CD4-positive, alpha-beta T cell (primary cell): ENCODE data around the gene LAMTOR4. TPM values are rescaled to one million over a fixed set of nuclear protein-coding genes. Genes with fewer than 3 reads are reported as not detected.
A peak's percentile ranks its signal among the peaks of the same experiment; 100 is the strongest.

Experiments
- ATAC-seq: fragments of 200-7000 bp; cut with Tn5 transposase; one replicate; pipeline ENCODE4 v1.10.0; 2022; ENCODE audit warnings: mild to moderate bottlenecking; ENCODE audit not compliant: poor library complexity
- CTCF ChIA-PET: fragments of 350-600 bp; sonication (Branson Sonifier 250); formaldehyde crosslinking; loops from one replicate; lab custom pipeline; 2021; ENCODE audit warnings: antibody characterized with exemption, inconsistent platforms; lab: Charles Lee
- POLR2A ChIA-PET: fragments of 350-600 bp; sonication (Branson Sonifier 250); formaldehyde crosslinking; loops from one replicate; lab custom pipeline; 2021; ENCODE audit warnings: antibody characterized with exemption, inconsistent platforms; lab: Charles Lee
- DNase-seq, 14 experiments: peaks; one replicate each; pipeline ENCODE4 v3.0.0-alpha.2; 2013 to 2020; ENCODE audit warnings: mixed read lengths in 2 of 14
- H3K27ac ChIP-seq, 2 donors: one replicate each; pipeline versions ENCODE4 v1.5.1 to v1.7.0; 2013; ENCODE audit warnings: low read length in 2 of 2, low read depth in 1 of 2, mild to moderate bottlenecking in 1 of 2
- H3K27me3 ChIP-seq, 2 experiments: 1 replicate in 1 of 2; 2 replicates in 1 of 2; pipeline versions ENCODE4 v1.6.1 to v1.7.0; 2013; ENCODE audit warnings: low read length in 2 of 2, control low read depth in 1 of 2, mild to moderate bottlenecking in 1 of 2, moderate library complexity in 1 of 2; ENCODE audit not compliant: insufficient read depth in 2 of 2, control insufficient read depth in 1 of 2
- H3K36me3 ChIP-seq: one replicate; pipeline ENCODE4 v1.6.1; 2013; ENCODE audit warnings: low read length, control low read depth; ENCODE audit not compliant: insufficient read depth
- H3K4me1 ChIP-seq: one replicate; pipeline ENCODE4 v1.6.1; 2013; ENCODE audit warnings: low read length, control low read depth; ENCODE audit not compliant: insufficient read depth
- H3K4me3 ChIP-seq: one replicate; pipeline ENCODE4 v1.5.1; 2013; ENCODE audit warnings: mild to moderate bottlenecking, low read length, moderate library complexity
- H3K9me3 ChIP-seq, 2 experiments: 1 replicate in 1 of 2; 2 replicates in 1 of 2; pipeline versions ENCODE4 v1.6.1 to v1.7.0; 2013; ENCODE audit warnings: low read length in 2 of 2, mild to moderate bottlenecking in 2 of 2, control low read depth in 1 of 2, moderate library complexity in 1 of 2; ENCODE audit not compliant: control insufficient read depth in 1 of 2, insufficient read depth in 1 of 2
- H3K27ac Mint-ChIP-seq: one replicate; pipeline ENCODE4 v1.8.0; 2020; ENCODE audit warnings: mixed read lengths
- H3K27me3 Mint-ChIP-seq: one replicate; pipeline ENCODE4 v1.8.0; 2021; ENCODE audit warnings: mixed read lengths
- H3K36me3 Mint-ChIP-seq: one replicate; pipeline ENCODE4 v1.8.0; 2021; ENCODE audit warnings: low read depth, mixed read lengths
- H3K4me1 Mint-ChIP-seq: one replicate; pipeline ENCODE4 v1.8.0; 2021; ENCODE audit warnings: low read depth, mixed read lengths
- H3K4me3 Mint-ChIP-seq: one replicate; pipeline ENCODE4 v1.8.0; 2020; ENCODE audit warnings: mild to moderate bottlenecking, mixed read lengths
- H3K9me3 Mint-ChIP-seq: one replicate; pipeline ENCODE4 v1.8.0; 2020; ENCODE audit warnings: mixed read lengths
- CTCF ChIP-seq: fragments of 200-600 bp; IDR thresholded peaks from one replicate; pipeline ENCODE4 v1.8.0; 2022; ENCODE audit warnings: antibody characterized with exemption, mild to moderate bottlenecking
- intact Hi-C, 2 experiments: fragments of 100-400 bp; cut with DNase I in 1 of 2; cut with micrococcal nuclease in 1 of 2; formaldehyde crosslinking; loops; one replicate each; pipeline versions ENCODE4 v1.15.1 to v1.9.0; 2023 to 2025; cut with DNase I, micrococcal nuclease
- total RNA-seq, 174 experiments: library from RNA in 2 of 174; stranded (reverse) in 2 of 174; gene quantifications; one replicate each; pipeline ENCODE4 v1.2.3 and lab custom pipeline; 2021 to 2026

Gene LAMTOR4
- total RNA-seq, 2 experiments from 2014 or later, result 107 to 125 TPM

GRCh38 chr7:100167912-100168323, 19.2 kb downstream of the LAMTOR4 start:
- Mint-ChIP-seq H3K27me3 (no peaks in the 10 kb centered on the region), H3K36me3 (no peaks in the 10 kb centered on the region), H3K9me3 (no peaks in the 10 kb centered on the region), H3K4me3 (peak overlapping the region; percentile 91), H3K4me1 (peaks cover 74% of the 10 kb centered on the region), H3K27ac (peak overlapping the region; percentile 91)
- peak overlapping the region; percentile 61 for H3K4me3 ChIP-seq
- intact Hi-C loops, result loop anchor here in 1 of 2 experiments (10.0 kb wide), 1 partner anchor 47 kb away; the partner anchor contains the start of gene PVRIG
- peaks cover 0 to 3% of the 10 kb centered on the region in 2 experiments for H3K9me3 ChIP-seq
- H3K36me3 ChIP-seq, result no peaks in the 10 kb centered on the region
- CTCF ChIA-PET, result interaction anchor here (1.1 to 1.5 kb wide), 3 partner anchors 9 to 49 kb away, joined by 3 to 4 read pairs (median 4); partner anchors contain the start of gene TRAPPC14
- peak overlapping the region; percentile 55 to 66 for H3K27ac ChIP-seq
- ATAC-seq (no peak), DNase-seq (peak in 2 of 14 experiments; percentile 34 to 37)
- peaks cover 84% of the 10 kb centered on the region for H3K4me1 ChIP-seq
- POLR2A ChIA-PET, result interaction anchor here (0.9 to 8.3 kb wide), 9 partner anchors 9 to 759 kb away, joined by 3 to 109 read pairs (median 15); partner anchors contain the start of genes BUD31, GPC2, LAMTOR4 and MEPCE
- H3K27me3 ChIP-seq, result peaks cover 0 to 3% of the 10 kb centered on the region in 2 experiments
- no peak for TF ChIP-seq CTCF

DNA sequence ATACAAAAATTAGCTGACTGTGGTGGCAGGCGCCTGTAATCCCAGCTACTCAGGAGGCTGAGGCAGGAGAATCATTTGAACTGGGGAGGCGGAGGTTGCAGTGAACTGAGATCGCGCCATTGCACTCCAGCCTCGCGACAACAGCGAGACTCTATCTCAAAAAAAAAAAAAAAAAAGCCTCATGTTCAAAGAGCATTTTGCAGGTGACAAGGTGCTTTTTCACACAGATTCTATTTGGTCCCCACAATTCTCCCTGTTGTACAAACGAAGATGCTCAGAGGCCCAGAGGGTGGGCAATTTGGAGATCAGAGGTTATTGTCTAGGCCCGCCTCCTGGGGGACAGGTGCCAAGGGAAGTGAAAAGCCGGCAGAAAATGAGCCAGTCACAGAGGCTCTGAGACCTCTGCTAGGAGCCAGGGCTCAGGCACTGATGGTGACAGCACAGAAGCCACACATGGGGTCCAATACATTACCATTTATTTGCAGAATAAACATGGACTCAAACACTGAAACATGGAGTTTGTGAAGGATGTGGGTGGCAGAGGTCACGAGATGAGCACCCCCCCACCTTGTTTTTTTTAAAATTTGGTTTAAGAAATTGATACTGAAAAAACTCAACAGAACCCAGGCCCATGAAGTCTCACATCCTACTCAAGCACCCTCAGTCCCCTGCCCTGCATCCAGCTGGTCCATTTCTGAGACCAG, 20.6 kb downstream of the LAMTOR4 start:
- Mint-ChIP-seq H3K27ac (peak overlapping the region; percentile 91), H3K4me1 (peaks cover 60% of the 10 kb centered on the region), H3K27me3 (no peaks in the 10 kb centered on the region), H3K4me3 (peak overlapping the region; percentile 91), H3K9me3 (no peaks in the 10 kb centered on the region), H3K36me3 (no peaks in the 10 kb centered on the region)
- intact Hi-C loops, result loop anchor here in 1 of 2 experiments (10.0 kb wide), 1 partner anchor 46 kb away; the partner anchor contains the start of gene PVRIG
- peak overlapping the region in 1 of 2 donors; percentile 33 for H3K27ac ChIP-seq
- ATAC-seq (peak; percentile 22), DNase-seq (peak in 4 of 14 experiments; percentile 38 to 70 (median 60))
- H3K9me3 ChIP-seq, result peaks cover 0 to 3% of the 10 kb centered on the region in 2 experiments
- H3K36me3 ChIP-seq, result no peaks in the 10 kb centered on the region
- POLR2A ChIA-PET, result interaction anchor here (3.2 to 8.3 kb wide), 4 partner anchors 10 to 260 kb away, joined by 14 to 109 read pairs (median 34); partner anchors contain the start of genes GPC2, LAMTOR4, MEPCE and STAG3
- H3K4me1 ChIP-seq, result peaks cover 70% of the 10 kb centered on the region
- peaks cover 0 to 3% of the 10 kb centered on the region in 2 experiments for H3K27me3 ChIP-seq
- TF ChIP-seq CTCF, result no peak
- CTCF ChIA-PET, result interaction anchor here (1.1 kb wide), 1 partner anchor 11 kb away, joined by 3 read pairs; the partner anchor contains the start of gene TRAPPC14
- peak overlapping the region; percentile 61 for H3K4me3 ChIP-seq

GRCh38 chr7:100170101-100170897, 21.6 kb downstream of the LAMTOR4 start:
- POLR2A ChIA-PET, result interaction anchor here (0.5 to 8.3 kb wide), 6 partner anchors 9 to 21 kb away, joined by 3 to 109 read pairs (median 4); partner anchors contain the start of genes GPC2, LAMTOR4 and STAG3
- H3K27ac Mint-ChIP-seq, result peak overlapping the region; percentile 91
- no peaks in the 10 kb centered on the region for H3K9me3 Mint-ChIP-seq
- peaks cover 0 to 3% of the 10 kb centered on the region in 2 experiments for H3K27me3 ChIP-seq
- peak in 1 of 14 experiments; percentile 28 for DNase-seq
- peak overlapping the region; percentile 91 for H3K4me3 Mint-ChIP-seq
- H3K9me3 ChIP-seq, result peaks cover 0 to 3% of the 10 kb centered on the region in 2 experiments
- CTCF ChIA-PET, result interaction anchor here (1.3 kb wide), 1 partner anchor 37 kb away, joined by 4 read pairs; no protein-coding TSS in a partner anchor
- no peak for TF ChIP-seq CTCF
- H3K4me3 ChIP-seq, result peak overlapping the region; percentile 52
- no peaks in the 10 kb centered on the region for H3K36me3 ChIP-seq
- no peaks in the 10 kb centered on the region for H3K36me3 Mint-ChIP-seq
- H3K27ac ChIP-seq, result peak overlapping the region in 1 of 2 donors; percentile 33
- intact Hi-C loops, result no loop called here
- no peak for ATAC-seq
- H3K27me3 Mint-ChIP-seq, result no peaks in the 10 kb centered on the region
- peaks cover 68% of the 10 kb centered on the region for H3K4me1 Mint-ChIP-seq
- peaks cover 67% of the 10 kb centered on the region for H3K4me1 ChIP-seq
